HEK293 (cell line): ENCODE results near the gene ACTG2.

Experiments used
- CTCF ChIA-PET: fragments of 350-600 bp; formaldehyde crosslinking; extraction: SDS; loops from one replicate; lab custom pipeline; 2021; ENCODE audit warnings: antibody characterized with exemption; lab: Yijun Ruan, JAX
- POLR2A ChIA-PET: fragments of 300-600 bp; formaldehyde crosslinking; extraction: SDS; loops from one replicate; lab custom pipeline; 2020; ENCODE audit warnings: antibody characterized with exemption, inconsistent platforms; lab: Yijun Ruan, JAX
- H3K27ac ChIP-seq: fragments of 200-500 bp; sonication (Bioruptor generic); 2 replicates; pipeline ENCODE4 v1.5.1; 2014; ENCODE audit warnings: low read depth, low read length, control low read depth, inconsistent platforms; ENCODE audit errors: extremely low read depth
- H3K36me3 ChIP-seq, 2 experiments: fragments of 200-500 bp in 1 of 2; sonication (Bioruptor generic) in 1 of 2; 1 replicate in 1 of 2; 2 replicates in 1 of 2; pipeline ENCODE4 v1.5.1; 2014 to 2017; ENCODE audit warnings: inconsistent platforms in 2 of 2, low read length in 2 of 2; ENCODE audit not compliant: control insufficient read depth in 2 of 2, insufficient read depth in 1 of 2
- H3K4me1 ChIP-seq: fragments of 200-500 bp; sonication (Bioruptor generic); 2 replicates; pipeline ENCODE4 v1.5.1; 2014; ENCODE audit warnings: mild to moderate bottlenecking, low read length, inconsistent platforms; ENCODE audit not compliant: control insufficient read depth, insufficient read depth
- H3K4me3 ChIP-seq: 2 replicates; pipeline ENCODE4 v1.5.1; 2011; ENCODE audit warnings: low read depth, mild to moderate bottlenecking, control low read depth, low read length, moderate library complexity
- H3K9me3 ChIP-seq: fragments of 200-500 bp; sonication (Bioruptor generic); 2 replicates; pipeline ENCODE4 v1.5.1; 2014; ENCODE audit warnings: low read depth, low read length, inconsistent platforms; ENCODE audit not compliant: control insufficient read depth, insufficient read depth
- KLF10 ChIP-seq: fragments of 450-650 bp; IDR thresholded peaks from 2 replicates; pipeline ENCODE4 v1.5.1; 2018; ENCODE audit warnings: missing biosample characterization, mild to moderate bottlenecking, missing genetic modification characterization
- KLF7 ChIP-seq: fragments of 450-650 bp; formaldehyde crosslinking; IDR thresholded peaks from 2 replicates; pipeline ENCODE4 v1.5.1; 2016; ENCODE audit warnings: missing biosample characterization, missing genetic modification characterization, borderline replicate concordance
- KLF9 ChIP-seq: fragments of 450-650 bp; formaldehyde crosslinking; IDR thresholded peaks from 2 replicates; pipeline ENCODE4 v1.5.1; 2016; ENCODE audit warnings: missing biosample characterization, missing genetic modification characterization, low read depth
- MZF1 ChIP-seq: fragments of 450-650 bp; formaldehyde crosslinking; IDR thresholded peaks from 2 replicates; pipeline ENCODE4 v1.5.1; 2017; ENCODE audit warnings: missing biosample characterization, missing genetic modification characterization, borderline replicate concordance
- PRDM6 ChIP-seq: fragments of 450-650 bp; formaldehyde crosslinking; IDR thresholded peaks from 2 replicates; pipeline ENCODE4 v1.5.1; 2017; ENCODE audit warnings: missing biosample characterization, missing genetic modification characterization
- SCRT2 ChIP-seq: fragments of 450-650 bp; formaldehyde crosslinking; IDR thresholded peaks from 2 replicates; pipeline ENCODE4 v1.5.1; 2016; ENCODE audit warnings: missing biosample characterization, missing genetic modification characterization
- SP7 ChIP-seq: fragments of 450-650 bp; formaldehyde crosslinking; IDR thresholded peaks from 2 replicates; pipeline ENCODE4 v1.5.1; 2016; ENCODE audit warnings: missing biosample characterization, missing genetic modification characterization
- ZBTB17 ChIP-seq: fragments of 450-650 bp; formaldehyde crosslinking; IDR thresholded peaks from 2 replicates; pipeline ENCODE4 v1.5.1; 2016; ENCODE audit warnings: missing biosample characterization, missing genetic modification characterization
- ZFP37 ChIP-seq: fragments of 450-650 bp; formaldehyde crosslinking; IDR thresholded peaks from 2 replicates; pipeline ENCODE4 v1.5.1; 2016; ENCODE audit warnings: missing biosample characterization, missing genetic modification characterization
- ZIC2 ChIP-seq: fragments of 450-650 bp; formaldehyde crosslinking; IDR thresholded peaks from 2 replicates; pipeline ENCODE4 v1.5.1; 2016; ENCODE audit warnings: missing biosample characterization, missing genetic modification characterization
- ZNF175 ChIP-seq: fragments of 450-650 bp; formaldehyde crosslinking; IDR thresholded peaks from 2 replicates; pipeline ENCODE4 v1.5.1; 2016; ENCODE audit warnings: missing biosample characterization, missing genetic modification characterization
- ZNF18 ChIP-seq: fragments of 450-650 bp; formaldehyde crosslinking; IDR thresholded peaks from 2 replicates; pipeline ENCODE4 v1.5.1; 2016; ENCODE audit warnings: missing biosample characterization, missing genetic modification characterization
- ZNF292 ChIP-seq: fragments of 450-650 bp; formaldehyde crosslinking; IDR thresholded peaks from 2 replicates; pipeline ENCODE4 v1.5.1; 2016; ENCODE audit warnings: low read depth, missing biosample characterization, missing genetic modification characterization, borderline replicate concordance
- ZNF394 ChIP-seq: fragments of 450-650 bp; formaldehyde crosslinking; IDR thresholded peaks from 2 replicates; pipeline ENCODE4 v1.5.1; 2016; ENCODE audit warnings: missing biosample characterization, missing genetic modification characterization, mild to moderate bottlenecking, moderate library complexity, borderline replicate concordance
- ZNF433 ChIP-seq: fragments of 450-650 bp; formaldehyde crosslinking; IDR thresholded peaks from 2 replicates; pipeline ENCODE4 v1.5.1; 2016; ENCODE audit warnings: missing biosample characterization, missing genetic modification characterization, low read depth
- ZNF521 ChIP-seq: fragments of 450-650 bp; formaldehyde crosslinking; IDR thresholded peaks from 2 replicates; pipeline ENCODE4 v1.5.1; 2017; ENCODE audit warnings: missing biosample characterization, mild to moderate bottlenecking, missing genetic modification characterization
- ZNF561 ChIP-seq: fragments of 450-650 bp; IDR thresholded peaks from 2 replicates; pipeline ENCODE4 v1.5.1; 2018; ENCODE audit warnings: missing biosample characterization, missing genetic modification characterization, borderline replicate concordance
- ZNF624 ChIP-seq: fragments of 450-650 bp; formaldehyde crosslinking; IDR thresholded peaks from 2 replicates; pipeline ENCODE4 v1.5.1; 2017; ENCODE audit warnings: missing biosample characterization, missing genetic modification characterization
- ZNF629 ChIP-seq: fragments of 450-650 bp; formaldehyde crosslinking; IDR thresholded peaks from 2 replicates; pipeline ENCODE4 v1.5.1; 2017; ENCODE audit warnings: missing biosample characterization, missing genetic modification characterization
- ZNF639 ChIP-seq: fragments of 450-650 bp; formaldehyde crosslinking; IDR thresholded peaks from 2 replicates; pipeline ENCODE4 v1.5.1; 2016; ENCODE audit warnings: missing biosample characterization, missing genetic modification characterization
- ZNF660 ChIP-seq: fragments of 450-650 bp; IDR thresholded peaks from 2 replicates; pipeline ENCODE4 v1.5.1; 2018; ENCODE audit warnings: missing biosample characterization, mild to moderate bottlenecking, missing genetic modification characterization
- ZNF677 ChIP-seq: fragments of 450-650 bp; IDR thresholded peaks from 2 replicates; pipeline ENCODE4 v1.5.0; 2018; ENCODE audit warnings: missing biosample characterization, mild to moderate bottlenecking, missing genetic modification characterization, moderate library complexity
- ZNF707 ChIP-seq: fragments of 450-650 bp; formaldehyde crosslinking; IDR thresholded peaks from 2 replicates; pipeline ENCODE4 v1.5.1; 2016; ENCODE audit warnings: missing biosample characterization, missing genetic modification characterization
- ZNF768 ChIP-seq: fragments of 450-650 bp; formaldehyde crosslinking; IDR thresholded peaks from 2 replicates; pipeline ENCODE4 v1.5.1; 2018; ENCODE audit warnings: missing biosample characterization, mild to moderate bottlenecking, missing genetic modification characterization
- ZNF777 ChIP-seq: fragments of 450-650 bp; formaldehyde crosslinking; IDR thresholded peaks from 2 replicates; pipeline ENCODE4 v1.5.1; 2017; ENCODE audit warnings: missing biosample characterization, missing genetic modification characterization, borderline replicate concordance
- ZSCAN18 ChIP-seq: fragments of 450-650 bp; formaldehyde crosslinking; IDR thresholded peaks from 2 replicates; pipeline ENCODE4 v1.5.1; 2016; ENCODE audit warnings: missing biosample characterization, missing genetic modification characterization

ACTG2 gene

GRCh38 chr2:73935641-73936040 lies 42.8 kb downstream of the ACTG2 start:
- Histone ChIP-seq H3K36me3 (peaks cover 12 to 88% of the 10 kb centered on the region in 2 experiments), H3K27ac (no peak overlapping the region), H3K9me3 (no peaks in the 10 kb centered on the region), H3K4me3 (no peak overlapping the region), H3K4me1 (no peaks in the 10 kb centered on the region)
- CTCF ChIA-PET, result interaction anchor here (1.1 to 1.6 kb wide), 3 partner anchors 15 to 216 kb away, joined by 3 to 5 read pairs (median 3); no protein-coding TSS in a partner anchor
- no peak for TF ChIP-seq ZNF521
- no peak for TF ChIP-seq KLF9 (tag by site-specific recombination)
- no peak for TF ChIP-seq ZIC2 (tag by site-specific recombination)
- TF ChIP-seq ZNF707 (tag by site-specific recombination), result no peak
- TF ChIP-seq SCRT2 (tag by site-specific recombination), result no peak
- no peak for TF ChIP-seq MZF1
- no peak for TF ChIP-seq ZNF394 (tag by site-specific recombination)
- no peak for TF ChIP-seq ZNF768 (tag by site-specific recombination)
- no peak for TF ChIP-seq KLF10 (tag by site-specific recombination)
- TF ChIP-seq ZNF175, result no peak
- no peak for TF ChIP-seq ZNF639
- no peak for TF ChIP-seq ZSCAN18
- no peak for TF ChIP-seq PRDM6 (tag by site-specific recombination)
- no peak for TF ChIP-seq ZNF677 (tag by site-specific recombination)
- POLR2A ChIA-PET, result no interaction called here

GRCh38 chr2:73937103-73937885 lies 44.5 kb downstream of the ACTG2 start:
- no peak overlapping the region for H3K4me3 ChIP-seq
- H3K36me3 ChIP-seq, result peaks cover 6 to 83% of the 10 kb centered on the region in 2 experiments
- no peaks in the 10 kb centered on the region for H3K9me3 ChIP-seq
- ChIA-PET CTCF (interaction anchor here (1.6 kb wide), 1 partner anchor 16 kb away, joined by 5 read pairs; no protein-coding TSS in a partner anchor), POLR2A (interaction anchor here (1.2 kb wide), 1 partner anchor 214 kb away, joined by 3 read pairs; no protein-coding TSS in a partner anchor)
- H3K4me1 ChIP-seq, result no peaks in the 10 kb centered on the region
- no peak for TF ChIP-seq SP7 (tag by site-specific recombination)
- no peak for TF ChIP-seq ZNF624 (tag by site-specific recombination)
- no peak for TF ChIP-seq ZNF18
- no peak for TF ChIP-seq ZNF561 (tag by site-specific recombination)
- no peak for TF ChIP-seq ZNF660 (tag by site-specific recombination)
- TF ChIP-seq KLF7 (tag by site-specific recombination), result no peak
- no peak for TF ChIP-seq ZBTB17
- no peak for TF ChIP-seq ZNF629 (tag by site-specific recombination)
- TF ChIP-seq ZNF292 (tag by site-specific recombination), result no peak
- TF ChIP-seq ZNF433 (tag by site-specific recombination), result no peak
- TF ChIP-seq ZNF777 (tag by site-specific recombination), result no peak
- no peak for TF ChIP-seq ZFP37
- no peak overlapping the region for H3K27ac ChIP-seq
